ENCODE measurements around the gene NIPSNAP2. TPM values are rescaled to one million over a fixed set of nuclear protein-coding genes. Genes with fewer than 3 reads are reported as not detected.
A peak's percentile ranks its signal among the peaks of the same experiment; 100 is the strongest.

NIPSNAP2 gene
- 10 to 100 TPM; 52.4 to 55.1 TPM for total RNA-seq
- 100 to 1,000 TPM in 2 of 6 donors, 10 to 100 TPM in 4; 85.6 to 101 (median 87.6) TPM for polyA plus RNA-seq (ENCODE audit: insufficient read length in 6 of 6)
- long read RNA-seq, donor 1, transcript NIPSNAP2-201 (10 exons, 1,999 nt) = major isoform, 35 of 169 reads
- long read RNA-seq, donor 1, partial matches to known transcripts = 106 of 169 reads
- long read RNA-seq, donor 1, other reads (novel, unspliced or antisense) = 25 of 169 reads
- long read RNA-seq, donor 2, transcript NIPSNAP2-201 (10 exons, 1,999 nt) = major isoform, 32 of 149 reads
- long read RNA-seq, donor 2, transcript NIPSNAP2-208 (3 exons, 497 nt) = minor isoform, 5 of 149 reads
- long read RNA-seq, donor 2, partial matches to known transcripts = 25 of 149 reads
- long read RNA-seq, donor 2, other reads (novel, unspliced or antisense) = 87 of 149 reads
- long read RNA-seq, donor 3, full-length matches to known transcripts = 27 of 45 reads
- long read RNA-seq, donor 3, partial matches to known transcripts = 18 of 45 reads
- long read RNA-seq, donor 3, other reads (novel, unspliced or antisense) = 0 of 45 reads
- long read RNA-seq, donor 4, transcript NIPSNAP2-201 (10 exons, 1,999 nt) = major isoform, 30 of 32 reads
- long read RNA-seq, donor 4, partial matches to known transcripts = 0 of 32 reads
- long read RNA-seq, donor 4, other reads (novel, unspliced or antisense) = 2 of 32 reads
- long read RNA-seq, donor 5, transcript NIPSNAP2-201 (10 exons, 1,999 nt) = major isoform, 32 of 55 reads
- long read RNA-seq, donor 5, partial matches to known transcripts = 20 of 55 reads
- long read RNA-seq, donor 5, other reads (novel, unspliced or antisense) = 0 of 55 reads
- long read RNA-seq, donor 6, transcript NIPSNAP2-201 (10 exons, 1,999 nt) = major isoform, 39 of 53 reads
- long read RNA-seq, donor 6, partial matches to known transcripts = 13 of 53 reads
- long read RNA-seq, donor 6, other reads (novel, unspliced or antisense) = 0 of 53 reads
- long read RNA-seq, donor 7, full-length matches to known transcripts = 25 of 175 reads
- long read RNA-seq, donor 7, partial matches to known transcripts = 66 of 175 reads
- long read RNA-seq, donor 7, other reads (novel, unspliced or antisense) = 84 of 175 reads
- long read RNA-seq, donor 8, transcript NIPSNAP2-201 (10 exons, 1,999 nt) = major isoform, 33 of 92 reads
- long read RNA-seq, donor 8, partial matches to known transcripts = 56 of 92 reads
- long read RNA-seq, donor 8, other reads (novel, unspliced or antisense) = 0 of 92 reads
- long read RNA-seq, donor 9 = 0 reads
- long read RNA-seq, donor 10, transcript NIPSNAP2-201 (10 exons, 1,999 nt) = major isoform, 17 of 20 reads
- long read RNA-seq, donor 10, partial matches to known transcripts = 1 of 20 reads
- long read RNA-seq, donor 10, other reads (novel, unspliced or antisense) = 2 of 20 reads
- long read RNA-seq, donor 11, full-length matches to known transcripts = 46 of 180 reads
- long read RNA-seq, donor 11, partial matches to known transcripts = 104 of 180 reads
- long read RNA-seq, donor 11, other reads (novel, unspliced or antisense) = 30 of 180 reads
- long read RNA-seq, donor 12, full-length matches to known transcripts = 26 of 109 reads
- long read RNA-seq, donor 12, partial matches to known transcripts = 46 of 109 reads
- long read RNA-seq, donor 12, other reads (novel, unspliced or antisense) = 37 of 109 reads

DNA sequence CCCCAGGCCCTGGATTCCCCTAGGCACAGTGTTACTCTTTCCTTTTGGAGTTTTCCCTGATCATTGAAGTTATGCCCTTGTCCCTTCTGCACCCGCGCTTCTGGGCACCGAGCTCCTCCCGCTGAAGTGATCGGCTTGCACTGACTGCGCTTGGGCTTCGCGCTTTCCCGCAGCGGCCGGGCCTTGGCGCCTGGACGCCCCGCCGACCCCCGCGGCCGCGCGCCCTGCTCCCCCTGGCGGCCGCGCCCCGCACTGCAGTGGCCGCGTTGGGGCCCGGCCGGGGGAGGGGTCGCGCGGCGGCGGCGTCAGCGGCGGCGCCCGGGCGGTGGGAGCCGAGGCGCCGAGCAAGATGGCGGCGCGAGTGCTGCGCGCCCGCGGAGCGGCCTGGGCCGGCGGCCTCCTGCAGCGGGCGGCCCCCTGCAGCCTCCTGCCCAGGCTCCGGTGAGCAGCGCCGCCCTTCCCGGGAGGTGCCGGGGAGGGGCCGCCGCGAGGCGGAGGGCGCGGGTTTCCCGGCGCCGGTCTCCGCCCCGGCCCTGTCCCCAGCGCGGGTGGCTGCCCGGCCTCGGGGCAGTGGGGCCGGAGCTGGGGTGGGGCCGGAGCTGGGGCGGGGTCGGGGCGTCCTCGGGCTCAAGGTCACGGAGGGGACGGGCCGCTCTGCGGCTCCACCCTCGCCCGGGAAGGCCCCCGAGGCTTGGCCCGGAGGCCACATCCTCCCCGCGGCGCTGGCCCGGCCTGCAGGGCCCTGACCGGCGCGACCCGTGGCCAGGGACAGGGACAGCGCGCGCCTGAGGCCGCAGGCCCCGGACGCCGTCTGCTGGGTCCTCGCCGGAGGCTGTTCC lies at the start of gene NIPSNAP2:
NIPSNAP2 (plus strand) TSS at position 325 of the 839 bp plus-strand sequence; CDS start at position 350, 25 bp downstream.
- no peaks in the 10 kb centered on the region for H3K9me3 ChIP-seq
- peak within 1 kb of the TSS; percentile 55 to 64 for H3K4me3 ChIP-seq
- TF ChIP-seq, protein P1, sequence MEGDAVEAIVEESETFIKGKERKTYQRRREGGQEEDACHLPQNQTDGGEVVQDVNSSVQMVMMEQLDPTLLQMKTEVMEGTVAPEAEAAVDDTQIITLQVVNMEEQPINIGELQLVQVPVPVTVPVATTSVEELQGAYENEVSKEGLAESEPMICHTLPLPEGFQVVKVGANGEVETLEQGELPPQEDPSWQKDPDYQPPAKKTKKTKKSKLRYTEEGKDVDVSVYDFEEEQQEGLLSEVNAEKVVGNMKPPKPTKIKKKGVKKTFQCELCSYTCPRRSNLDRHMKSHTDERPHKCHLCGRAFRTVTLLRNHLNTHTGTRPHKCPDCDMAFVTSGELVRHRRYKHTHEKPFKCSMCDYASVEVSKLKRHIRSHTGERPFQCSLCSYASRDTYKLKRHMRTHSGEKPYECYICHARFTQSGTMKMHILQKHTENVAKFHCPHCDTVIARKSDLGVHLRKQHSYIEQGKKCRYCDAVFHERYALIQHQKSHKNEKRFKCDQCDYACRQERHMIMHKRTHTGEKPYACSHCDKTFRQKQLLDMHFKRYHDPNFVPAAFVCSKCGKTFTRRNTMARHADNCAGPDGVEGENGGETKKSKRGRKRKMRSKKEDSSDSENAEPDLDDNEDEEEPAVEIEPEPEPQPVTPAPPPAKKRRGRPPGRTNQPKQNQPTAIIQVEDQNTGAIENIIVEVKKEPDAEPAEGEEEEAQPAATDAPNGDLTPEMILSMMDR (IDR thresholded peaks at IDR 0.05) = peak; percentile 38 to 39
- DNase-seq = peak; percentile 70 to 97 (median 80)
- peaks cover 7 to 28% of the 10 kb centered on the region in 2 donors for H3K4me1 ChIP-seq
- peak; percentile 97 for ATAC-seq
- no peaks in the 10 kb centered on the region for H3K27me3 ChIP-seq
- H3K36me3 ChIP-seq = peaks cover 0 to 6% of the 10 kb centered on the region in 2 donors
- intact Hi-C loops (cut with DNase I) = no loop called here
- peak within 1 kb of the TSS; percentile 95 for H3K27ac ChIP-seq

DNA sequence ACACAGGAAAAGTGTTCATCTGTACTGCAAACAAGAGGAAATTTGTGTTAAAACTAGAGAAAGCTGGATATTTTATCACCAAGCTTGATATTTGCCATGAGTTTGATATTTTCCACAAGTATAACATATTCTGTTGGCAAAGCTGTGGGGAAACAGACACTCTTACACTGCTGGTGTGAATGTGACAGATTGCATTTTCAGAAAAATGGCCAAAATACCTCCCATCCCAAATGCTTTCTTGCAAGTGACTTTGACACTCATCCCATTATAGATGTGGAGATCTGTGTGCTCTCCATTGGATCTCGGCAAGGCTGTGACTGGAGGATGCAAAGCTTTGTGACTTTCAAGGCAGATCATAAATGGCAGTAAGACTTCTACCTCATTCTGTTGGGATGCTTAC lies 46.6 kb upstream of the NIPSNAP2 start:
- ATAC-seq = no peak
- Histone ChIP-seq H3K27ac (no peak overlapping the region), H3K36me3 (peaks cover 0 to 25% of the 10 kb centered on the region in 2 donors), H3K4me3 (no peak overlapping the region), H3K27me3 (no peaks in the 10 kb centered on the region), H3K9me3 (no peaks in the 10 kb centered on the region), H3K4me1 (no peaks in the 10 kb centered on the region)
- no peak for DNase-seq
- TF ChIP-seq, protein P1 (IDR thresholded peaks at IDR 0.05) = no peak
- intact Hi-C loops (cut with DNase I) = no loop called here

DNA sequence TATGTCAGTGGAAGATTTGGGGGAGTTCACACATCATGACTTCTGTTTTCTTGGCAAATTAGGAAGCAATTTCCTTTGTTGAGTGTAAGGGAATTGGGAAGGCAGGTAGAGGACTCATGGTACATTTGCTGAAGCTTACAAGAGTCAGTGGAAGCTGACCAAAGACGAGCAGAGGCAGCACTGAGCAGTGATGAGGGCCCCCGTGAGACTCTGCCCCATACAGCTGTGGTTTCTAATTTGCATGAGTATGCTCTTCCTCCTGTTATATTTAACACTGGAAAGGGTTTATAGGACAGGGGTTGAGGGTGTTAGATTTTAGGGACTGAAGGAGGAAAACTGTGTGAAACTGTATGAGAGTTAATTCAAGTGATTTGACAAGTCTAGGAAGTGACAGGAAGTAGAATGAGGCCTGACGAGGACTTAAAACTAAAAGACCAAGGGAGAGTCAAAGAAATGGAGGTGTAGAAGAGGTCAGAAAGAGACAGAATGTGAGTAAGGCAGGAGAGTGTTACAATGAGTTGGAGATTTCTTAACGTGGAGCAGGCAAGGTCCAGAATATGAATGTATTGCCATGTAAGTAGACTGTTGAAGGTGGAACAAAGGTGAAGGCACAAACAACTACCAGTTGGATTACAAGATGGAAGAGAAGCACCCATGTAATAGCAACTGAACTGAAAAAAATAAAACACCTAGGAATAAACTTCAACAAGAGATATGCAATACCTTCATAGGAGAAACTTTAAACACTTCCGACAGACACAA lies 36.2 kb upstream of the NIPSNAP2 start:
- no peaks in the 10 kb centered on the region for H3K4me1 ChIP-seq
- peaks cover 0 to 46% of the 10 kb centered on the region in 2 donors for H3K9me3 ChIP-seq
- H3K4me3 ChIP-seq = no peak overlapping the region
- ATAC-seq (no peak), DNase-seq (no peak)
- TF ChIP-seq, protein P1 (IDR thresholded peaks at IDR 0.05) = no peak
- intact Hi-C loops (cut with DNase I) = no loop called here
- H3K27me3 ChIP-seq = no peaks in the 10 kb centered on the region
- H3K27ac ChIP-seq = no peak overlapping the region
- H3K36me3 ChIP-seq = peaks cover 0 to 61% of the 10 kb centered on the region in 2 donors
